Trophoblast cell (in vitro differentiated cells and primary cell): Measurements from ENCODE around the gene APH1B.
A peak's percentile ranks its signal among the peaks of the same experiment; 100 is the strongest.

Experiments used
- DNase-seq, 2 donors: peaks; one replicate each; pipeline ENCODE4 v3.0.0-alpha.2; 2016
- H2AFZ ChIP-seq: 2 replicates; pipeline ENCODE4 v1.6.1; 2013; ENCODE audit warnings: low read length, moderate library complexity, mild to moderate bottlenecking; ENCODE audit not compliant: insufficient read depth, poor library complexity
- H2AK5ac ChIP-seq: 2 replicates; pipeline ENCODE4 v1.6.1; 2013; ENCODE audit warnings: mild to moderate bottlenecking, low read length
- H2BK120ac ChIP-seq: 2 replicates; pipeline ENCODE4 v1.6.1; 2013; ENCODE audit warnings: low read length, mild to moderate bottlenecking, moderate library complexity; ENCODE audit not compliant: insufficient read depth, poor library complexity
- H2BK12ac ChIP-seq: 2 replicates; pipeline ENCODE4 v1.6.1; 2013; ENCODE audit warnings: mild to moderate bottlenecking, low read length, moderate library complexity
- H2BK5ac ChIP-seq: 2 replicates; pipeline ENCODE4 v1.6.1; 2013; ENCODE audit warnings: low read length, low read depth, moderate library complexity, mild to moderate bottlenecking; ENCODE audit not compliant: poor library complexity
- H3K14ac ChIP-seq: 2 replicates; pipeline ENCODE4 v1.6.1; 2013; ENCODE audit warnings: mild to moderate bottlenecking, low read length
- H3K18ac ChIP-seq: 2 replicates; pipeline ENCODE4 v1.6.1; 2013; ENCODE audit warnings: mild to moderate bottlenecking, low read length
- H3K23ac ChIP-seq: 2 replicates; pipeline ENCODE4 v1.6.1; 2013; ENCODE audit warnings: low read length
- H3K27ac ChIP-seq: 2 replicates; pipeline ENCODE4 v1.5.1; 2013; ENCODE audit warnings: low read depth, mild to moderate bottlenecking, inconsistent platforms, low read length, moderate library complexity
- H3K27me3 ChIP-seq: 2 replicates; pipeline ENCODE4 v1.6.1; 2013; ENCODE audit warnings: inconsistent platforms, mild to moderate bottlenecking, low read length, moderate library complexity; ENCODE audit not compliant: insufficient read depth
- H3K36me3 ChIP-seq, 2 experiments: 1 replicate in 1 of 2; 2 replicates in 1 of 2; pipeline ENCODE4 v1.6.1; 2013; ENCODE audit warnings: low read length in 2 of 2, mild to moderate bottlenecking in 2 of 2, moderate library complexity in 1 of 2; ENCODE audit not compliant: insufficient read depth in 2 of 2, control insufficient read depth in 1 of 2
- H3K4ac ChIP-seq: 2 replicates; pipeline ENCODE4 v1.6.1; 2013; ENCODE audit warnings: low read depth, mild to moderate bottlenecking, low read length, moderate library complexity
- H3K4me1 ChIP-seq, 2 experiments: 1 replicate in 1 of 2; 2 replicates in 1 of 2; pipeline ENCODE4 v1.6.1; 2013; ENCODE audit warnings: low read length in 2 of 2, mild to moderate bottlenecking in 2 of 2, moderate library complexity in 1 of 2; ENCODE audit not compliant: insufficient read depth in 2 of 2, control insufficient read depth in 1 of 2
- H3K4me2 ChIP-seq: 2 replicates; pipeline ENCODE4 v1.6.1; 2013; ENCODE audit warnings: inconsistent platforms, mild to moderate bottlenecking, low read length, moderate library complexity
- H3K4me3 ChIP-seq: 2 replicates; pipeline ENCODE4 v1.5.1; 2013; ENCODE audit warnings: mild to moderate bottlenecking, low read depth, low read length, inconsistent platforms
- H3K79me1 ChIP-seq: one replicate; pipeline ENCODE4 v1.6.1; 2013; ENCODE audit warnings: low read length
- H3K79me2 ChIP-seq: 2 replicates; pipeline ENCODE4 v1.6.1; 2013; ENCODE audit warnings: low read length, mild to moderate bottlenecking; ENCODE audit not compliant: control insufficient read depth, insufficient read depth, poor library complexity
- H3K9ac ChIP-seq: 2 replicates; pipeline ENCODE4 v1.6.1; 2013; ENCODE audit warnings: mild to moderate bottlenecking, low read length
- H3K9me3 ChIP-seq: 2 replicates; pipeline ENCODE4 v1.6.1; 2013; ENCODE audit warnings: low read depth, mild to moderate bottlenecking, control low read depth, inconsistent platforms, low read length; ENCODE audit not compliant: insufficient read depth
- H4K12ac ChIP-seq: 2 replicates; pipeline ENCODE4 v1.6.1; 2013; ENCODE audit warnings: low read depth, mild to moderate bottlenecking, low read length, moderate library complexity
- H4K8ac ChIP-seq: 2 replicates; pipeline ENCODE4 v1.6.1; 2013; ENCODE audit warnings: low read depth, mild to moderate bottlenecking, low read length, moderate library complexity
- H4K91ac ChIP-seq: one replicate; pipeline ENCODE4 v1.6.1; 2013; ENCODE audit warnings: low read depth, mild to moderate bottlenecking, low read length, moderate library complexity
- WGBS: extraction: QIAGEN DNeasy Blood & Tissue Kit; methylation state at CpG from one replicate; pipeline ENCODE4 v1.1.7; 2013; ENCODE audit warnings: missing lambda C conversion rate; ENCODE audit not compliant: insufficient read length, insufficient coverage; ENCODE audit errors: extremely low coverage; 5-methylcytosine and 5-hydroxymethylcytosine counted together

Gene APH1B

GRCh38 chr15:63283126-63283525, 5.7 kb downstream of the APH1B start:
- H3K4me3 ChIP-seq = no peak overlapping the region
- H3K14ac ChIP-seq = no peak overlapping the region
- WGBS = no CpG with 5 or more reads among the region's 9 CpGs

GRCh38 chr15:63284335-63284734, 6.9 kb downstream of the APH1B start:
- Histone ChIP-seq H3K27me3 (no peaks in the 10 kb centered on the region), H3K27ac (no peak overlapping the region), H3K36me3 (no peaks in the 10 kb centered on the region), H3K79me2 (no peaks in the 10 kb centered on the region), H2AFZ (no peak overlapping the region), H3K9ac (no peak overlapping the region), H3K23ac (no peak overlapping the region), H3K14ac (no peak overlapping the region), H3K4ac (no peak overlapping the region), H2BK120ac (no peak overlapping the region), H3K9me3 (no peaks in the 10 kb centered on the region), H3K18ac (no peak overlapping the region), H2BK12ac (no peak overlapping the region), H4K8ac (no peak overlapping the region), H4K12ac (no peak overlapping the region), H2AK5ac (no peak overlapping the region), H4K91ac (no peak overlapping the region), H3K4me3 (no peak overlapping the region), H3K4me2 (no peak overlapping the region), H3K4me1 (no peaks in the 10 kb centered on the region), H3K79me1 (no peaks in the 10 kb centered on the region), H2BK5ac (no peak overlapping the region)
- no CpG with 5 or more reads among the region's 6 CpGs for WGBS
- DNase-seq = peak; percentile 18 to 36

More at GRCh38 chr15:63283126-63283525, 5.7 kb downstream of the APH1B start:
- Histone ChIP-seq H3K27me3 (no peaks in the 10 kb centered on the region), H3K9me3 (no peaks in the 10 kb centered on the region), H4K12ac (no peak overlapping the region), H2BK120ac (no peak overlapping the region), H3K4ac (no peak overlapping the region), H3K27ac (no peak overlapping the region), H3K4me2 (no peak overlapping the region), H3K18ac (no peak overlapping the region), H3K79me1 (no peaks in the 10 kb centered on the region), H3K79me2 (no peaks in the 10 kb centered on the region), H3K9ac (no peak overlapping the region), H4K91ac (no peak overlapping the region), H2AK5ac (no peak overlapping the region), H3K23ac (no peak overlapping the region), H2AFZ (no peak overlapping the region), H2BK5ac (no peak overlapping the region), H2BK12ac (no peak overlapping the region), H3K4me1 (peaks cover 0 to 2% of the 10 kb centered on the region in 2 experiments), H3K36me3 (no peaks in the 10 kb centered on the region), H4K8ac (no peak overlapping the region)
- DNase-seq = peak; percentile 54 to 77

- Histone ChIP-seq H3K4me3 (no peak overlapping the region), H3K36me3 (no peaks in the 10 kb centered on the region), H2AK5ac (no peak overlapping the region), H3K79me1 (no peaks in the 10 kb centered on the region), H3K14ac (no peak overlapping the region), H3K27ac (no peak overlapping the region), H3K4ac (no peak overlapping the region), H3K79me2 (no peaks in the 10 kb centered on the region), H3K27me3 (no peaks in the 10 kb centered on the region), H2BK120ac (no peak overlapping the region), H3K18ac (no peak overlapping the region), H4K8ac (no peak overlapping the region), H3K4me1 (no peaks in the 10 kb centered on the region), H2BK12ac (no peak overlapping the region), H2AFZ (no peak overlapping the region), H3K9me3 (no peaks in the 10 kb centered on the region), H4K91ac (no peak overlapping the region), H3K9ac (peak overlapping the region; percentile 48), H2BK5ac (no peak overlapping the region), H3K4me2 (no peak overlapping the region), H3K23ac (no peak overlapping the region), H4K12ac (no peak overlapping the region)
- no peak for DNase-seq
- WGBS = no CpG with 5 or more reads among the region's 2 CpGs
Observed at GRCh38 chr15:63287109-63287508, 9.7 kb downstream of the APH1B start.

GRCh38 chr15:63288342-63288741, 10.9 kb downstream of the APH1B start:
- H3K27me3 ChIP-seq = no peaks in the 10 kb centered on the region
- H3K9me3 ChIP-seq = no peaks in the 10 kb centered on the region
- no peak overlapping the region for H3K18ac ChIP-seq
- no peaks in the 10 kb centered on the region for H3K79me1 ChIP-seq
- no peak overlapping the region for H2BK12ac ChIP-seq
- no peak overlapping the region for H4K8ac ChIP-seq
- H4K91ac ChIP-seq = no peak overlapping the region
- H2BK5ac ChIP-seq = no peak overlapping the region
- H3K4me2 ChIP-seq = no peak overlapping the region
- no peaks in the 10 kb centered on the region for H3K79me2 ChIP-seq
- H3K14ac ChIP-seq = no peak overlapping the region
- no peaks in the 10 kb centered on the region for H3K36me3 ChIP-seq
- DNase-seq = no peak
- no peak overlapping the region for H3K4ac ChIP-seq
- H2AK5ac ChIP-seq = no peak overlapping the region
- no peak overlapping the region for H3K4me3 ChIP-seq
- no peak overlapping the region for H2BK120ac ChIP-seq
- no peak overlapping the region for H3K23ac ChIP-seq
- no peak overlapping the region for H3K27ac ChIP-seq
- no peak overlapping the region for H3K9ac ChIP-seq
- WGBS = no CpG with 5 or more reads among the region's 1 CpG
- no peaks in the 10 kb centered on the region for H3K4me1 ChIP-seq
- no peak overlapping the region for H4K12ac ChIP-seq
- no peak overlapping the region for H2AFZ ChIP-seq
